Activated naive CD4-positive, alpha-beta T cell treated with anti-CD3 and anti-CD28 coated beads for 36 hours (primary cell): Measurements from ENCODE around the gene CGB8. TPM values are rescaled to one million over a fixed set of nuclear protein-coding genes. Genes with fewer than 3 reads are reported as not detected.
"Not testable (repeated sequence)": the region's sequence is repeated elsewhere in the genome, so short reads cannot be mapped to it uniquely, and the experiment has no call there.

Experiments used
- CTCF ChIA-PET: fragments of 350-600 bp; sonication (Branson Sonifier 250); formaldehyde crosslinking; loops from one replicate; lab custom pipeline; 2021; ENCODE audit warnings: antibody characterized with exemption; lab: Charles Lee
- DNase-seq: peaks from one replicate; pipeline ENCODE4 v3.0.0-alpha.2; 2020
- H3K27ac Mint-ChIP-seq: one replicate; pipeline ENCODE4 v1.8.0; 2021; ENCODE audit warnings: mild to moderate bottlenecking, mixed read lengths
- H3K27me3 Mint-ChIP-seq: one replicate; pipeline ENCODE4 v1.8.0; 2021; ENCODE audit warnings: low read depth, mixed read lengths
- H3K36me3 Mint-ChIP-seq: one replicate; pipeline ENCODE4 v1.8.0; 2021; ENCODE audit warnings: low read depth, mixed read lengths
- H3K4me1 Mint-ChIP-seq: one replicate; pipeline ENCODE4 v1.8.0; 2021; ENCODE audit warnings: low read depth, mixed read lengths
- H3K4me3 Mint-ChIP-seq: one replicate; pipeline ENCODE4 v1.8.0; 2021; ENCODE audit warnings: mild to moderate bottlenecking, moderate library complexity, mixed read lengths
- H3K9me3 Mint-ChIP-seq: one replicate; pipeline ENCODE4 v1.8.0; 2021; ENCODE audit warnings: mixed read lengths
- intact Hi-C: fragments of 100-400 bp; cut with micrococcal nuclease; formaldehyde crosslinking; loops from one replicate; pipeline ENCODE4 v1.15.1; 2023
- total RNA-seq, 2 experiments: library from RNA; stranded (reverse); gene quantifications; one replicate each; pipeline ENCODE4 v1.2.3, GENCODE V29; 2021

Gene CGB8
- total RNA-seq, 2 experiments from 2014 or later: not detected

DNA sequence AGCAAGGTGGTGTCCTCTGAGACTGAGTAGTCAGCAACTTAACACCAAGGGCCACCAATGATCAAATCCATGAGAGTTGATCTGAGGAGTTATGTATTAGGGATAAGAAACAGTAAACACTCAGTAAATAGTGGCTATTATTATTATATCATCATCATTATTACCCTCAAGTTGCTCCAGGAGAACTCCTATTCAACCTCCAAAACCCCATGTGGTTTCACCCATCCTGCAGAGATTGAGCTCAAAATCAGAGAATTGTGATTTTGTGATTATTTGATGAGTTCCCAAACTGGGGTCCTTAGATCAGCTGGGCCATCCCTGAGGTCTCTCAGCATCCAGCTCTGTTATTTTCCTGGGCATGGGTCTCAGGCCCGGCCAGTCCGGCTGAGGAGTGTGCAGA is 12.1 kb upstream of the CGB8 start:
- H3K36me3 Mint-ChIP-seq: no peaks in the 10 kb centered on the region
- no peak overlapping the region for H3K4me3 Mint-ChIP-seq
- no peaks in the 10 kb centered on the region for H3K9me3 Mint-ChIP-seq
- peaks cover 23% of the 10 kb centered on the region for H3K4me1 Mint-ChIP-seq
- H3K27me3 Mint-ChIP-seq: peaks cover 61% of the 10 kb centered on the region
- no peak overlapping the region for H3K27ac Mint-ChIP-seq
- CTCF ChIA-PET: no interaction called here
- intact Hi-C loops: no loop called here
- DNase-seq: no peak

- H3K4me1 Mint-ChIP-seq: peaks cover 22% of the 10 kb centered on the region
- intact Hi-C loops: loop anchor here (5.0 kb wide), 1 partner anchor 88 kb away; no protein-coding TSS in a partner anchor
- H3K9me3 Mint-ChIP-seq: no peaks in the 10 kb centered on the region
- no peaks in the 10 kb centered on the region for H3K36me3 Mint-ChIP-seq
- H3K4me3 Mint-ChIP-seq: no peak overlapping the region
- H3K27ac Mint-ChIP-seq: no peak overlapping the region
- CTCF ChIA-PET: interaction anchor here (0.5 to 1.0 kb wide), 2 partner anchors 65 to 213 kb away, joined by 3 to 5 read pairs; partner anchors contain the start of gene RUVBL2
- peaks cover 48% of the 10 kb centered on the region for H3K27me3 Mint-ChIP-seq
- DNase-seq: no peak
These were observed 10.1 kb upstream of the CGB8 start for GRCh38 chr19:49059053-49059452.

GRCh38 chr19:49058562-49058961 is 9.7 kb upstream of the CGB8 start:
- H3K27me3 Mint-ChIP-seq: peaks cover 44% of the 10 kb centered on the region
- H3K36me3 Mint-ChIP-seq: no peaks in the 10 kb centered on the region
- DNase-seq: peak; percentile 40
- no peak overlapping the region for H3K4me3 Mint-ChIP-seq
- peaks cover 22% of the 10 kb centered on the region for H3K4me1 Mint-ChIP-seq
- CTCF ChIA-PET: interaction anchor here (1.0 to 1.7 kb wide), 4 partner anchors 16 to 226 kb away, joined by 3 to 5 read pairs (median 4); partner anchors contain the start of genes GYS1 and RUVBL2
- no peaks in the 10 kb centered on the region for H3K9me3 Mint-ChIP-seq
- intact Hi-C loops: loop anchor here (5.0 kb wide), 1 partner anchor 89 kb away; no protein-coding TSS in a partner anchor
- no peak overlapping the region for H3K27ac Mint-ChIP-seq

- peak; percentile 52 for DNase-seq
- Mint-ChIP-seq H3K27me3 (peaks cover 40% of the 10 kb centered on the region), H3K4me1 (peaks cover 22% of the 10 kb centered on the region), H3K9me3 (no peaks in the 10 kb centered on the region), H3K27ac (no peak within 1 kb of the TSS), H3K4me3 (peak within 1 kb of the TSS; percentile 71), H3K36me3 (no peaks in the 10 kb centered on the region)
- intact Hi-C loops: loop anchor here (5.0 kb wide), 1 partner anchor 90 kb away; no protein-coding TSS in a partner anchor
- CTCF ChIA-PET: interaction anchor here (0.6 to 1.7 kb wide), 5 partner anchors 17 to 328 kb away, joined by 3 to 5 read pairs (median 5); partner anchors contain the start of genes GYS1 and RUVBL2
These were observed 8.8 kb upstream of the CGB8 start, which contains the start of gene CGB7 for GRCh38 chr19:49057636-49058234. Gene CGB7 (minus strand): TSS chr19:49057749. CDS start chr19:49055375, 2,374 bp downstream.

DNA sequence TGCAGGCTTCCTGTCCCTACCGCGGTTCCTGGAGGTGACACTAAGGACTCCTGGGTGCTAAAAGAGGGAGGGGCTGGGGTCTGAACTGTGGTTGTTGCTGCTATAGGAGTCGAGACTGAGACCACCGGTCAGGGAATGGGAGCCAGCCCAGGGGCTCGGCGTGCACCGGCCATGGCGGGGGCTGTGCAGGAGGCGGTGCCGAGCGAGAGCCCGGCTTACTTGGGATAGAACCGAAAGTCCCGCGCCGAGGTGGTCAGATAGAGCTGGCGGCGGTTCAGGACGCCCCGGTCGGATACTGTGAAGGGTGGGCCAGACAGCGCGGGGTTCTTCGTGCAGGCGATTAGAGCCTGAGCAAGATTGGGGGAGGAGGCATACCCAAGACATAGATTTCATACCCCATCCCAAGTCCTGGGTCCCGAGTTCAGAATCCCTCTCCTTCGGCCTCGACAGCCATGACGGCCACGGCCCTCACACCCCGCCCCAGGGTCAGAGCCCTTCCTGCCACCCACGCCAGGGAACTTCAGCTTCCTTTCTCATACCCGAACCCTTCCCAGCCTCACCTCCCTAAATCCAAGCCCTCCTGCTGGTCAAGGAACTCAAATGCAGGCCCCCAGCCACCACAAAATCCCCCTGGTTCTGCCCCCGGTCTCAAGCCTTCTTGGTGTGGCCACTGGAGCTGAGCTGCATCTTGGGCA is 8.1 kb upstream of the CGB8 start:
- Mint-ChIP-seq H3K4me1 (peaks cover 22% of the 10 kb centered on the region), H3K4me3 (peak overlapping the region; percentile 71), H3K27me3 (peaks cover 40% of the 10 kb centered on the region)
- H3K27ac Mint-ChIP-seq, H3K9me3 Mint-ChIP-seq, DNase-seq, H3K36me3 Mint-ChIP-seq: not testable (repeated sequence)
- intact Hi-C loops: loop anchor here (5.0 kb wide), 1 partner anchor 90 kb away; no protein-coding TSS in a partner anchor
- CTCF ChIA-PET: interaction anchor here (0.6 to 1.7 kb wide), 6 partner anchors 18 to 329 kb away, joined by 3 to 5 read pairs (median 4); partner anchors contain the start of genes GYS1 and RUVBL2

DNA sequence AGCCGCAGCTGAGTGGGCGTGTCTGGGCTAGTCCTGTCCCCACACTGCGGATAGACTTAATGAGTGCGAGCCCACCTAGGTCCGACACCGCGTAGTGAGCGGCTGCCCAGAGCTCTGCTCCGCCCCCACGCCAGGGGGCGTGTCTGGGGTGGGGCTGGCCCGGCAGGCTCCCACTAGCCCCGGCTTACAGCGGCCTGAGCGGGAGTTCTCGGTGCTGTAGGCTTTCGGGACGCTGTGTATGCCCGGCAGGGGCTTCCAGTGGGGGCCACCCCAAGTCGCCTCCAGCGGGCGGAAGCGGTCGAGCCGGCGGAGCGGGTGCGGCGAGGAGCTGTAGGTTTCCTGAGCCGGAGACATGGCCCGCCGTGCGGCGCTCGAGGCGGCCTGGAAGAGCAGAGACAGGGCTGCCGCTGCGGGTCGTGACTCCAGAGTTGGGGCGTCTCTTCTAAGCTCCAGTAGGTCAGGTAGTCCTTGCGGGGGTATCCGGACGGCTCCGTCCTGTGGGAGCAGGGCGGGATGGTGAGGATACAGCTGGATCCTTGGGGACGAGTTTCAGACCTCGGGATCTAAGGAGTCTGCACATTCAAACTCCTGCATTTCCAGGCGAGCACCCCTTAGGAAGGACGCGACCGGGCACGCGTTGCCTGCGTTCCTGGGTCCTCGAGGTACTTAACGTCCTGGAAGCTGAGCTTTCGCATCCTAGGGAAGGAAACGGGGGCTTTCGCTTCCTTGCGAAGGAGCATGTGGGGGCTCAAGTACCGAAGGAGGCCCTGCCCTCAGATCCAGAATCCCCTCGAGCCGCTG is 7.4 kb upstream of the CGB8 start:
- no peak overlapping the region for H3K27ac Mint-ChIP-seq
- DNase-seq: peak; percentile 67
- H3K4me1 Mint-ChIP-seq: peaks cover 22% of the 10 kb centered on the region
- intact Hi-C loops: loop anchor here (5.0 kb wide), 1 partner anchor 91 kb away; no protein-coding TSS in a partner anchor
- H3K36me3 Mint-ChIP-seq: no peaks in the 10 kb centered on the region
- no peaks in the 10 kb centered on the region for H3K9me3 Mint-ChIP-seq
- H3K27me3 Mint-ChIP-seq: peaks cover 40% of the 10 kb centered on the region
- CTCF ChIA-PET: interaction anchor here (0.7 to 0.9 kb wide), 3 partner anchors 50 to 262 kb away, joined by 3 read pairs; no protein-coding TSS in a partner anchor
- H3K4me3 Mint-ChIP-seq: peak overlapping the region; percentile 71

DNA sequence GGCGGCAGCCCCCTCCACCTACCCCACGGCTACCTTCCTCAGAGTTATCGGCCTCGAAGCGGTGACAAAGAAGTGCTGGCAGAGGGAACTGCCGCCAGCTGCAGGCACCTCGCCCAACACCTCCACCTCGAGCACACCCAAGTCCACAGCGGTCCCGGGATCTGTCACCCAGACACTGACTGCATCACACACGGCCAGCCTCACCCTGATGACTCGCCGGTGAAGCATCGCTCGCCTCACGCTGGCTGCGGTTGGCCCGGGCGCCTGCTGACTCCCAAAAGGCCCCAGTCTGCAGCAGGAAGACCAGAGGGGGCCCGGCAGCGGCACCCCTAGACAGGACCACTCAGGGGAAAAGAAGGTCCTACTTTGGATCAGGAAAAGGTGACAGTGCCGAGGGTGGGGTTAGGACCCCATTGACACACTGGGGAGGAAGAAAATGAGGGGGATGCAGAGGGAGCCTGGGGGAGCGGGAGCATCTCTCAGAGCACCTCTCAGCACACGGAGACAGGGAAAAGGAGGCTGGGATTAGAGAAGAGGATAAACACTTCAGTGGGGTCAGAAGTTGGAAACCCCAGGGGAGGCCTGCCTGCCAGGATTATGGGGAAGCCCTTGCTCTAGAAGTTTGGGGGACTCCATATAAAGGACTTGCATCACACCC is 1.6 kb upstream of the CGB8 start:
- H3K4me3 Mint-ChIP-seq, H3K27me3 Mint-ChIP-seq, CTCF ChIA-PET, H3K27ac Mint-ChIP-seq, DNase-seq, H3K4me1 Mint-ChIP-seq, H3K9me3 Mint-ChIP-seq, intact Hi-C loops, H3K36me3 Mint-ChIP-seq: not testable (repeated sequence)

DNA sequence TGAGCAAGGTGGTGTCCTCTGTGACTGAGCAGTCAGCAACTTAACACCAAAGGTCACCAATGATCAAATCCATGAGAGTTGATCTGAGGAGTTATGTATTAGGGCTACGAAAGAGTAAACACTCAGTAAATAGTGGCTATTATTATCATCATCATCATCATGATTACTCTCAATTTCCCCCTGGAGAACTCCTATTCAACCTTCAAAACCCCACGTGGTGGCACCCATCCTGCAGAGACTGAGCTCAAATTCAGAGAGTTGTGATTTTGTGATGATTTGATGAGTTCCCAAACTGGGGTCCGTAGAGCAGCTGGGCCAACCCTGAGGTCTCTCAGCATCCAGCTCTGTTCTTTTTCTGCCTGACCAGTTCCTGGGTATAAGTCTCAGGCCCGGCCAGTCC is 923 bp upstream of the CGB8 start:
- H3K4me1 Mint-ChIP-seq, H3K27ac Mint-ChIP-seq, intact Hi-C loops, H3K36me3 Mint-ChIP-seq, DNase-seq, H3K9me3 Mint-ChIP-seq, H3K4me3 Mint-ChIP-seq, CTCF ChIA-PET, H3K27me3 Mint-ChIP-seq: not testable (repeated sequence)

DNA sequence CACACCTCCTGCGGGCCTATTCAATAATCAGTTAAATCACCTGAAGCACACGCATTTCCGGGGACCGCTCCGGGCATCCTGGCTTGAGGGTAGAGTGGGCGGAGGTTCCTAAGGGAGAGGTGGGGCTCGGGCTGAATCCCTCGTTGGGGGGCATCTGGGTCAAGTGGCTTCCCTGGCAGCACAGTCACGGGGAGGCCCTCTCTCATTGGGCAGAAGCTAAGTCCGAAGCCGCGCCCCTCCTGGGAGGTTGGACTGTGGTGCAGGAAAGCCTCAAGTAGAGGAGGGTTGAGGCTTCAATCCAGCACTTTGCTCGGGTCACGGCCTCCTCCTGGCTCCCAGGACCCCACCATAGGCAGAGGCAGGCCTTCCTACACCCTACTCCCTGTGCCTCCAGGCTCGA is 5.4 kb downstream of the CGB8 start, which contains the start of gene CGB5:
CGB5 (plus strand) TSS at position 301 of the 400 bp plus-strand sequence. CDS start 362 bp downstream, outside the sequence.
- CTCF ChIA-PET, H3K36me3 Mint-ChIP-seq, H3K27me3 Mint-ChIP-seq, H3K27ac Mint-ChIP-seq, intact Hi-C loops, DNase-seq, H3K4me1 Mint-ChIP-seq, H3K4me3 Mint-ChIP-seq, H3K9me3 Mint-ChIP-seq: not testable (repeated sequence)

GRCh38 chr19:49042666-49043065 is 6.2 kb downstream of the CGB8 start:
- CTCF ChIA-PET, H3K9me3 Mint-ChIP-seq, intact Hi-C loops, H3K36me3 Mint-ChIP-seq, DNase-seq, H3K27me3 Mint-ChIP-seq, H3K4me3 Mint-ChIP-seq, H3K4me1 Mint-ChIP-seq, H3K27ac Mint-ChIP-seq: not testable (repeated sequence)

- no peak overlapping the region for H3K27ac Mint-ChIP-seq
- no peaks in the 10 kb centered on the region for H3K4me1 Mint-ChIP-seq
- H3K4me3 Mint-ChIP-seq: no peak overlapping the region
- intact Hi-C loops: no loop called here
- H3K36me3 Mint-ChIP-seq: no peaks in the 10 kb centered on the region
- no peaks in the 10 kb centered on the region for H3K27me3 Mint-ChIP-seq
- DNase-seq: no peak
- H3K9me3 Mint-ChIP-seq: no peaks in the 10 kb centered on the region
- CTCF ChIA-PET: no interaction called here
These were observed 6.7 kb downstream of the CGB8 start for GRCh38 chr19:49042177-49042576.
